HUES6 (cell line): ENCODE measurements around the gene TNKS1BP1.

Experiments used
- H3K27ac ChIP-seq: 2 replicates; pipeline ENCODE4 v1.7.0; 2013; ENCODE audit warnings: low read depth, mild to moderate bottlenecking, low read length, inconsistent platforms
- H3K27me3 ChIP-seq: 2 replicates; pipeline ENCODE4 v1.6.1; 2013; ENCODE audit warnings: low read length; ENCODE audit not compliant: control insufficient read depth, insufficient read depth
- H3K36me3 ChIP-seq: 2 replicates; pipeline ENCODE4 v1.6.1; 2013; ENCODE audit warnings: low read length; ENCODE audit not compliant: control insufficient read depth, insufficient read depth
- H3K4me1 ChIP-seq: 2 replicates; pipeline ENCODE4 v1.6.1; 2013; ENCODE audit warnings: low read length; ENCODE audit not compliant: control insufficient read depth, insufficient read depth
- H3K4me3 ChIP-seq: 2 replicates; pipeline ENCODE4 v1.5.1; 2013; ENCODE audit warnings: low read depth, low read length
- H3K9ac ChIP-seq: one replicate; pipeline ENCODE4 v1.6.1; 2013; ENCODE audit warnings: mild to moderate bottlenecking, low read length
- H3K9me3 ChIP-seq: 2 replicates; pipeline ENCODE4 v1.6.1; 2013; ENCODE audit warnings: low read depth, low read length; ENCODE audit not compliant: control insufficient read depth, insufficient read depth

Gene TNKS1BP1

GRCh38 chr11:57310091-57310490, 14.7 kb downstream of the TNKS1BP1 start:
- Histone ChIP-seq H3K4me1 (peaks cover 50% of the 10 kb centered on the region), H3K9ac (no peak overlapping the region), H3K27ac (no peak overlapping the region), H3K27me3 (no peaks in the 10 kb centered on the region), H3K4me3 (no peak overlapping the region), H3K9me3 (no peaks in the 10 kb centered on the region), H3K36me3 (peaks cover 79% of the 10 kb centered on the region)

- H3K36me3 ChIP-seq, result peaks cover 75% of the 10 kb centered on the region
- no peak overlapping the region for H3K4me3 ChIP-seq
- H3K9me3 ChIP-seq, result no peaks in the 10 kb centered on the region
- H3K27me3 ChIP-seq, result no peaks in the 10 kb centered on the region
- H3K4me1 ChIP-seq, result peaks cover 46% of the 10 kb centered on the region
- no peak overlapping the region for H3K9ac ChIP-seq
- H3K27ac ChIP-seq, result 0 out of 2 replicates have a peak overlapping the region, but pooled peaks have one; percentile 13
Measured at GRCh38 chr11:57309106-57310059, 15.4 kb downstream of the TNKS1BP1 start.

- no peaks in the 10 kb centered on the region for H3K9me3 ChIP-seq
- no peak overlapping the region for H3K4me3 ChIP-seq
- H3K36me3 ChIP-seq, result peaks cover 67% of the 10 kb centered on the region
- no peaks in the 10 kb centered on the region for H3K27me3 ChIP-seq
- H3K9ac ChIP-seq, result no peak overlapping the region
- 0 out of 2 replicates have a peak overlapping the region, but pooled peaks have one; percentile 13 for H3K27ac ChIP-seq
- H3K4me1 ChIP-seq, result peaks cover 37% of the 10 kb centered on the region
Measured at GRCh38 chr11:57308426-57309060, 16.2 kb downstream of the TNKS1BP1 start.

GRCh38 chr11:57307666-57308270, 17.0 kb downstream of the TNKS1BP1 start:
- H3K27me3 ChIP-seq, result no peaks in the 10 kb centered on the region
- peaks cover 34% of the 10 kb centered on the region for H3K4me1 ChIP-seq
- H3K9me3 ChIP-seq, result no peaks in the 10 kb centered on the region
- no peak overlapping the region for H3K27ac ChIP-seq
- H3K9ac ChIP-seq, result no peak overlapping the region
- H3K36me3 ChIP-seq, result peaks cover 68% of the 10 kb centered on the region
- no peak overlapping the region for H3K4me3 ChIP-seq

- H3K27me3 ChIP-seq, result no peaks in the 10 kb centered on the region
- no peaks in the 10 kb centered on the region for H3K9me3 ChIP-seq
- H3K9ac ChIP-seq, result no peak overlapping the region
- H3K4me1 ChIP-seq, result peaks cover 27% of the 10 kb centered on the region
- no peak overlapping the region for H3K4me3 ChIP-seq
- H3K36me3 ChIP-seq, result peaks cover 68% of the 10 kb centered on the region
- no peak overlapping the region for H3K27ac ChIP-seq
Measured at GRCh38 chr11:57306940-57307565, 17.7 kb downstream of the TNKS1BP1 start.

GRCh38 chr11:57306161-57306876, 18.4 kb downstream of the TNKS1BP1 start:
- H3K27ac ChIP-seq, result no peak overlapping the region
- peaks cover 72% of the 10 kb centered on the region for H3K36me3 ChIP-seq

GRCh38 chr11:57305523-57305922, 19.2 kb downstream of the TNKS1BP1 start:
- peaks cover 16% of the 10 kb centered on the region for H3K4me1 ChIP-seq
- peaks cover 78% of the 10 kb centered on the region for H3K36me3 ChIP-seq
- no peaks in the 10 kb centered on the region for H3K9me3 ChIP-seq
- no peak overlapping the region for H3K4me3 ChIP-seq
- H3K27ac ChIP-seq, result no peak overlapping the region
- no peak overlapping the region for H3K9ac ChIP-seq
- no peaks in the 10 kb centered on the region for H3K27me3 ChIP-seq

More at GRCh38 chr11:57306161-57306876, 18.4 kb downstream of the TNKS1BP1 start:
- H3K4me1 ChIP-seq, result peaks cover 22% of the 10 kb centered on the region
- H3K4me3 ChIP-seq, result no peak overlapping the region
- H3K27me3 ChIP-seq, result no peaks in the 10 kb centered on the region
- no peak overlapping the region for H3K9ac ChIP-seq
- no peaks in the 10 kb centered on the region for H3K9me3 ChIP-seq

GRCh38 chr11:57303990-57304579, 20.7 kb downstream of the TNKS1BP1 start:
- no peak overlapping the region for H3K9ac ChIP-seq
- H3K27me3 ChIP-seq, result no peaks in the 10 kb centered on the region
- H3K36me3 ChIP-seq, result peaks cover 78% of the 10 kb centered on the region
- peaks cover 12% of the 10 kb centered on the region for H3K9me3 ChIP-seq
- H3K4me3 ChIP-seq, result no peak overlapping the region
- H3K4me1 ChIP-seq, result peaks cover 14% of the 10 kb centered on the region; the same call in 1 of the 2 replicates
- no peak overlapping the region for H3K27ac ChIP-seq

GRCh38 chr11:57303280-57303989, 21.3 kb downstream of the TNKS1BP1 start:
- Histone ChIP-seq H3K9ac (no peak overlapping the region), H3K27ac (no peak overlapping the region), H3K27me3 (no peaks in the 10 kb centered on the region)

More at GRCh38 chr11:57303280-57303989, 21.3 kb downstream of the TNKS1BP1 start:
- Histone ChIP-seq H3K9me3 (peaks cover 13% of the 10 kb centered on the region), H3K4me3 (no peak overlapping the region), H3K36me3 (peaks cover 77% of the 10 kb centered on the region), H3K4me1 (peaks cover 14% of the 10 kb centered on the region; the same call in 1 of the 2 replicates)
